ENCODE data around the gene JAKMIP2.
"Not testable (repeated sequence)": the region's sequence is repeated elsewhere in the genome, so short reads cannot be mapped to it uniquely, and the experiment has no call there.

The JAKMIP2 gene

GRCh38 chr5:147813696-147814095 lies 31.2 kb upstream of the JAKMIP2 start:
- WGBS (ENCODE audit: insufficient coverage, insufficient read length): no CpG with 5 or more reads among the region's 1 CpG
- Histone ChIP-seq H3K4me1 (ENCODE audit: control insufficient read depth, insufficient read depth, low read length) (no peaks in the 10 kb centered on the region), H3K27me3 (ENCODE audit: control insufficient read depth, insufficient read depth, low read length) (no peaks in the 10 kb centered on the region), H3K9me3 (ENCODE audit: control insufficient read depth, insufficient read depth, low read length) (no peaks in the 10 kb centered on the region), H3K36me3 (ENCODE audit: control insufficient read depth, insufficient read depth, low read length) (no peaks in the 10 kb centered on the region), H3K4me3 (ENCODE audit: low read length) (no peak overlapping the region), H3K27ac (ENCODE audit: low read length) (no peak overlapping the region)
- no peak for DNase-seq (ENCODE audit: low read depth, low spot score)

- DNase-seq (ENCODE audit: low read depth, low spot score): no peak
- H3K4me3 ChIP-seq (ENCODE audit: low read length): no peak overlapping the region
- no peaks in the 10 kb centered on the region for H3K36me3 ChIP-seq (ENCODE audit: control insufficient read depth, insufficient read depth, low read length)
- H3K27ac ChIP-seq (ENCODE audit: low read length): no peak overlapping the region
- H3K27me3 ChIP-seq (ENCODE audit: control insufficient read depth, insufficient read depth, low read length): no peaks in the 10 kb centered on the region
- WGBS (ENCODE audit: insufficient coverage, insufficient read length): no CpG with 5 or more reads among the region's 5 CpGs
- no peaks in the 10 kb centered on the region for H3K9me3 ChIP-seq (ENCODE audit: control insufficient read depth, insufficient read depth, low read length)
- no peaks in the 10 kb centered on the region for H3K4me1 ChIP-seq (ENCODE audit: control insufficient read depth, insufficient read depth, low read length)
Observed at GRCh38 chr5:147809830-147810666, 27.5 kb upstream of the JAKMIP2 start.

- WGBS (ENCODE audit: insufficient coverage, insufficient read length): no CpG with 5 or more reads among the region's 6 CpGs
- H3K27me3 ChIP-seq (ENCODE audit: control insufficient read depth, insufficient read depth, low read length): no peaks in the 10 kb centered on the region
- H3K4me3 ChIP-seq (ENCODE audit: low read length): no peak overlapping the region
- H3K27ac ChIP-seq (ENCODE audit: low read length): no peak overlapping the region
- no peaks in the 10 kb centered on the region for H3K9me3 ChIP-seq (ENCODE audit: control insufficient read depth, insufficient read depth, low read length)
- no peaks in the 10 kb centered on the region for H3K36me3 ChIP-seq (ENCODE audit: control insufficient read depth, insufficient read depth, low read length)
- H3K4me1 ChIP-seq (ENCODE audit: control insufficient read depth, insufficient read depth, low read length): no peaks in the 10 kb centered on the region
- DNase-seq (ENCODE audit: low read depth, low spot score): no peak
Observed at GRCh38 chr5:147805030-147805454, 22.5 kb upstream of the JAKMIP2 start.

- Histone ChIP-seq H3K4me1 (ENCODE audit: control insufficient read depth, insufficient read depth, low read length) (no peaks in the 10 kb centered on the region), H3K27ac (ENCODE audit: low read length) (no peak overlapping the region), H3K27me3 (ENCODE audit: control insufficient read depth, insufficient read depth, low read length) (no peaks in the 10 kb centered on the region), H3K36me3 (ENCODE audit: control insufficient read depth, insufficient read depth, low read length) (no peaks in the 10 kb centered on the region), H3K9me3 (ENCODE audit: control insufficient read depth, insufficient read depth, low read length) (no peaks in the 10 kb centered on the region), H3K4me3 (ENCODE audit: low read length) (no peak overlapping the region)
- DNase-seq (ENCODE audit: low read depth, low spot score): no peak
- no CpG with 5 or more reads among the region's 3 CpGs for WGBS (ENCODE audit: insufficient coverage, insufficient read length)
Observed at GRCh38 chr5:147804334-147804733, 21.8 kb upstream of the JAKMIP2 start.

- Histone ChIP-seq H3K27ac (ENCODE audit: low read length) (no peak overlapping the region), H3K4me1 (ENCODE audit: control insufficient read depth, insufficient read depth, low read length) (no peaks in the 10 kb centered on the region), H3K27me3 (ENCODE audit: control insufficient read depth, insufficient read depth, low read length) (no peaks in the 10 kb centered on the region), H3K9me3 (ENCODE audit: control insufficient read depth, insufficient read depth, low read length) (no peaks in the 10 kb centered on the region), H3K36me3 (ENCODE audit: control insufficient read depth, insufficient read depth, low read length) (no peaks in the 10 kb centered on the region), H3K4me3 (ENCODE audit: low read length) (no peak overlapping the region)
- DNase-seq (ENCODE audit: low read depth, low spot score): no peak
- WGBS (ENCODE audit: insufficient coverage, insufficient read length): no CpG with 5 or more reads among the region's 1 CpG
Observed at GRCh38 chr5:147803926-147804325, 21.4 kb upstream of the JAKMIP2 start.

GRCh38 chr5:147803161-147803560 lies 20.6 kb upstream of the JAKMIP2 start:
- H3K27ac ChIP-seq (ENCODE audit: low read length); H3K27me3 ChIP-seq (ENCODE audit: control insufficient read depth, insufficient read depth, low read length); H3K9me3 ChIP-seq (ENCODE audit: control insufficient read depth, insufficient read depth, low read length); H3K4me1 ChIP-seq (ENCODE audit: control insufficient read depth, insufficient read depth, low read length); H3K36me3 ChIP-seq (ENCODE audit: control insufficient read depth, insufficient read depth, low read length); H3K4me3 ChIP-seq (ENCODE audit: low read length); DNase-seq (ENCODE audit: low read depth, low spot score): not testable (repeated sequence)
- WGBS (ENCODE audit: insufficient coverage, insufficient read length): no CpG with 5 or more reads among the region's 3 CpGs

- H3K27me3 ChIP-seq (ENCODE audit: control insufficient read depth, insufficient read depth, low read length): no peaks in the 10 kb centered on the region
- no CpG with 5 or more reads among the region's 1 CpG for WGBS (ENCODE audit: insufficient coverage, insufficient read length)
Observed at GRCh38 chr5:147801461-147801860, 18.9 kb upstream of the JAKMIP2 start.

GRCh38 chr5:147800491-147800890 lies 18.0 kb upstream of the JAKMIP2 start:
- no peak for DNase-seq (ENCODE audit: low read depth, low spot score)
- WGBS (ENCODE audit: insufficient coverage, insufficient read length): no CpG with 5 or more reads among the region's 3 CpGs
- Histone ChIP-seq H3K9me3 (ENCODE audit: control insufficient read depth, insufficient read depth, low read length) (no peaks in the 10 kb centered on the region), H3K4me1 (ENCODE audit: control insufficient read depth, insufficient read depth, low read length) (no peaks in the 10 kb centered on the region), H3K27ac (ENCODE audit: low read length) (no peak overlapping the region), H3K27me3 (ENCODE audit: control insufficient read depth, insufficient read depth, low read length) (no peaks in the 10 kb centered on the region), H3K4me3 (ENCODE audit: low read length) (no peak overlapping the region), H3K36me3 (ENCODE audit: control insufficient read depth, insufficient read depth, low read length) (no peaks in the 10 kb centered on the region)

More at GRCh38 chr5:147801461-147801860, 18.9 kb upstream of the JAKMIP2 start:
- Histone ChIP-seq H3K27ac (ENCODE audit: low read length) (no peak overlapping the region), H3K4me3 (ENCODE audit: low read length) (no peak overlapping the region), H3K36me3 (ENCODE audit: control insufficient read depth, insufficient read depth, low read length) (no peaks in the 10 kb centered on the region), H3K4me1 (ENCODE audit: control insufficient read depth, insufficient read depth, low read length) (no peaks in the 10 kb centered on the region), H3K9me3 (ENCODE audit: control insufficient read depth, insufficient read depth, low read length) (no peaks in the 10 kb centered on the region)
- DNase-seq (ENCODE audit: low read depth, low spot score): no peak

- Histone ChIP-seq H3K9me3 (ENCODE audit: control insufficient read depth, insufficient read depth, low read length) (no peaks in the 10 kb centered on the region), H3K27me3 (ENCODE audit: control insufficient read depth, insufficient read depth, low read length) (no peaks in the 10 kb centered on the region), H3K4me1 (ENCODE audit: control insufficient read depth, insufficient read depth, low read length) (no peaks in the 10 kb centered on the region), H3K36me3 (ENCODE audit: control insufficient read depth, insufficient read depth, low read length) (no peaks in the 10 kb centered on the region), H3K4me3 (ENCODE audit: low read length) (no peak overlapping the region), H3K27ac (ENCODE audit: low read length) (no peak overlapping the region)
- DNase-seq (ENCODE audit: low read depth, low spot score): no peak
- WGBS (ENCODE audit: insufficient coverage, insufficient read length): no CpG with 5 or more reads among the region's 6 CpGs
Observed at GRCh38 chr5:147796556-147797308, 14.2 kb upstream of the JAKMIP2 start.

- DNase-seq (ENCODE audit: low read depth, low spot score): no peak
- Histone ChIP-seq H3K4me3 (ENCODE audit: low read length) (no peak overlapping the region), H3K36me3 (ENCODE audit: control insufficient read depth, insufficient read depth, low read length) (no peaks in the 10 kb centered on the region), H3K9me3 (ENCODE audit: control insufficient read depth, insufficient read depth, low read length) (no peaks in the 10 kb centered on the region), H3K27ac (ENCODE audit: low read length) (no peak overlapping the region), H3K4me1 (ENCODE audit: control insufficient read depth, insufficient read depth, low read length) (no peaks in the 10 kb centered on the region), H3K27me3 (ENCODE audit: control insufficient read depth, insufficient read depth, low read length) (no peaks in the 10 kb centered on the region)
- WGBS (ENCODE audit: insufficient coverage, insufficient read length): no CpG with 5 or more reads among the region's 6 CpGs
Observed at GRCh38 chr5:147791181-147791580, 8.7 kb upstream of the JAKMIP2 start.
